Suprapubic skin (tissue), 3 donors: ENCODE data around the gene CCDC88C.

Experiments used
- POLR2AphosphoS5 ChIP-seq, 3 donors: sonication (generic); formaldehyde crosslinking; IDR thresholded peaks; one replicate each; pipeline ENCODE4 v1.6.1; 2017; ENCODE audit warnings: antibody characterized with exemption in 3 of 3
- TF ChIP-seq, protein P1 (sequence below), 2 donors: fragments of 200-600 bp in 1 of 2; fragments of 450-650 bp in 1 of 2; sonication (generic) in 1 of 2; IDR thresholded peaks; one replicate each; pipeline ENCODE4 v1.5.1; 2016 to 2019; ENCODE audit warnings: antibody characterized with exemption in 2 of 2, mild to moderate bottlenecking in 1 of 2, moderate library complexity in 1 of 2

- TF ChIP-seq, protein P1, sequence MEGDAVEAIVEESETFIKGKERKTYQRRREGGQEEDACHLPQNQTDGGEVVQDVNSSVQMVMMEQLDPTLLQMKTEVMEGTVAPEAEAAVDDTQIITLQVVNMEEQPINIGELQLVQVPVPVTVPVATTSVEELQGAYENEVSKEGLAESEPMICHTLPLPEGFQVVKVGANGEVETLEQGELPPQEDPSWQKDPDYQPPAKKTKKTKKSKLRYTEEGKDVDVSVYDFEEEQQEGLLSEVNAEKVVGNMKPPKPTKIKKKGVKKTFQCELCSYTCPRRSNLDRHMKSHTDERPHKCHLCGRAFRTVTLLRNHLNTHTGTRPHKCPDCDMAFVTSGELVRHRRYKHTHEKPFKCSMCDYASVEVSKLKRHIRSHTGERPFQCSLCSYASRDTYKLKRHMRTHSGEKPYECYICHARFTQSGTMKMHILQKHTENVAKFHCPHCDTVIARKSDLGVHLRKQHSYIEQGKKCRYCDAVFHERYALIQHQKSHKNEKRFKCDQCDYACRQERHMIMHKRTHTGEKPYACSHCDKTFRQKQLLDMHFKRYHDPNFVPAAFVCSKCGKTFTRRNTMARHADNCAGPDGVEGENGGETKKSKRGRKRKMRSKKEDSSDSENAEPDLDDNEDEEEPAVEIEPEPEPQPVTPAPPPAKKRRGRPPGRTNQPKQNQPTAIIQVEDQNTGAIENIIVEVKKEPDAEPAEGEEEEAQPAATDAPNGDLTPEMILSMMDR (IDR thresholded peaks at IDR 0.05), result no peak
- TF ChIP-seq POLR2AphosphoS5 (IDR thresholded peaks at IDR 0.05), result no peak
These were observed 89.8 kb downstream of the CCDC88C start for GRCh38 chr14:91327661-91328312.
